Lower leg skin (tissue), 3 donors: Measurements from ENCODE around the gene GALNT11.

ENCODE experiments used
- POLR2A ChIP-seq, 2 donors: fragments of 450-650 bp; IDR thresholded peaks; one replicate each; pipeline ENCODE4 v1.6.1; 2016 to 2017; ENCODE audit warnings: antibody characterized with exemption in 2 of 2, mild to moderate bottlenecking in 1 of 2, moderate library complexity in 1 of 2
- TF ChIP-seq, protein P1 (sequence below), 3 donors: fragments of 450-650 bp; IDR thresholded peaks; one replicate each; pipeline ENCODE4 v1.5.1; 2016; ENCODE audit warnings: antibody characterized with exemption in 3 of 3, mild to moderate bottlenecking in 3 of 3, moderate library complexity in 2 of 3

GRCh38 chr7:152078786-152079185, 53.3 kb downstream of the GALNT11 start:
- TF ChIP-seq, protein P1, sequence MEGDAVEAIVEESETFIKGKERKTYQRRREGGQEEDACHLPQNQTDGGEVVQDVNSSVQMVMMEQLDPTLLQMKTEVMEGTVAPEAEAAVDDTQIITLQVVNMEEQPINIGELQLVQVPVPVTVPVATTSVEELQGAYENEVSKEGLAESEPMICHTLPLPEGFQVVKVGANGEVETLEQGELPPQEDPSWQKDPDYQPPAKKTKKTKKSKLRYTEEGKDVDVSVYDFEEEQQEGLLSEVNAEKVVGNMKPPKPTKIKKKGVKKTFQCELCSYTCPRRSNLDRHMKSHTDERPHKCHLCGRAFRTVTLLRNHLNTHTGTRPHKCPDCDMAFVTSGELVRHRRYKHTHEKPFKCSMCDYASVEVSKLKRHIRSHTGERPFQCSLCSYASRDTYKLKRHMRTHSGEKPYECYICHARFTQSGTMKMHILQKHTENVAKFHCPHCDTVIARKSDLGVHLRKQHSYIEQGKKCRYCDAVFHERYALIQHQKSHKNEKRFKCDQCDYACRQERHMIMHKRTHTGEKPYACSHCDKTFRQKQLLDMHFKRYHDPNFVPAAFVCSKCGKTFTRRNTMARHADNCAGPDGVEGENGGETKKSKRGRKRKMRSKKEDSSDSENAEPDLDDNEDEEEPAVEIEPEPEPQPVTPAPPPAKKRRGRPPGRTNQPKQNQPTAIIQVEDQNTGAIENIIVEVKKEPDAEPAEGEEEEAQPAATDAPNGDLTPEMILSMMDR (IDR thresholded peaks at IDR 0.05) = no peak
- TF ChIP-seq POLR2A (IDR thresholded peaks at IDR 0.05) = no peak
